ENCODE measurements around the gene MED9. TPM values are rescaled to one million over a fixed set of nuclear protein-coding genes. Genes with fewer than 3 reads are reported as not detected.

The MED9 gene
- polyA plus RNA-seq, 6 donors from 2014 or later = 14.7 to 25.9 (median 18.5) TPM

DNA sequence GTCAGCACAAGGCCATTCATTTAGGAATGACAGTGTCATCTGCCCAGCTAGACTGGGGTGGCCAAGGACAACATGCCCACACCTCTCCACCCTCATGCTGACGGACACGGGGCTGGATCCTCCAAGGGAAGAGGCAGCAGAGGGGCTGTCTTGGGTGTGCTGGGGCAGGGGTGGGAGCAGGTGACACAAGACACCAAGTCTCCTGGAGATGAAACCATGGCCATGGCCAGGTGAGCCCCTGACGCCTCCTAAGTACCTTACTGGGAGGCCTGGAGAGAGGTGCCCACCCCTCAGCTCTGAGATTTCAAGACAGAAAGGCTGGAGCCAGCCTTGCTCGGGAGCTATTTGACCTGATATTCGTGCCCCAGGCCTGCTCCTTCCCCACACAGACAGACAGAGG, 28.4 kb downstream of the MED9 start:
- no peaks in the 10 kb centered on the region for H3K9me3 Mint-ChIP-seq
- no peak overlapping the region for H3K4me3 Mint-ChIP-seq
- H3K27ac Mint-ChIP-seq = peak overlapping the region in 1 of 6 donors; percentile 27
- ATAC-seq (ENCODE audit: low read depth in 2 of 2) (no peak), DNase-seq (no peak)
- H3K27me3 Mint-ChIP-seq = peaks cover 0 to 9% (median 0%) of the 10 kb centered on the region in 3 donors
- peaks cover 0 to 9% (median 5%) of the 10 kb centered on the region in 3 donors for H3K4me1 Mint-ChIP-seq
- no peaks in the 10 kb centered on the region for H3K36me3 Mint-ChIP-seq

DNA sequence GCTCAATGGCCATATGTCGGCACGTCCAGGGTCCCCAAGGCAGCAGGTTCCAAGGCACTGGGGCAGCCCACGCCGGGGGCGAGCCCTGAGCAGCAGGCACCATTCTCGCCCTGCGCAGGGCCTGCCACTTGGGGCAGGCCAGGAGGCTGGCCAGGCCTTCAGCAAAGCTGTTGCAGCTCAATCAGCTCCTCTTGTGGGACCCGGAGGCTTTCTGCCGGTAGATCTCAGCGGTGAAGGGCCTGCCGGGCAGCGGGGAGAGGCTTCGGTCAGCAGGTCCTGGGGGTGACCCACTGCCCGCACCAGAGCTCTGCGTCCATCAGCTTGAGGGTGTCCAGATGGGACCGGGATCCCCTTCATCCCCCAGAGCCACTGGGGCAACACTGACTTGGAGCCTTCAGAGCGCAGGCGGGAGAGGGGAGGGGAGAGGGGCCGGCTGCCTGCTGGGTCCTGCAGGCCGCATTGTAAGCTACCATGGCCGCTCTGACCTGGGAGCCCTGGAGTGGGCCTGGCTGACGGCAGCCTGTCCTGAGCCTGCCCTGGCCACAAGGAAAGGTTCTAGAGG, 28.9 kb downstream of the MED9 start:
- DNase-seq = no peak
- H3K27ac Mint-ChIP-seq = peak overlapping the region in 1 of 6 donors; percentile 27

DNA sequence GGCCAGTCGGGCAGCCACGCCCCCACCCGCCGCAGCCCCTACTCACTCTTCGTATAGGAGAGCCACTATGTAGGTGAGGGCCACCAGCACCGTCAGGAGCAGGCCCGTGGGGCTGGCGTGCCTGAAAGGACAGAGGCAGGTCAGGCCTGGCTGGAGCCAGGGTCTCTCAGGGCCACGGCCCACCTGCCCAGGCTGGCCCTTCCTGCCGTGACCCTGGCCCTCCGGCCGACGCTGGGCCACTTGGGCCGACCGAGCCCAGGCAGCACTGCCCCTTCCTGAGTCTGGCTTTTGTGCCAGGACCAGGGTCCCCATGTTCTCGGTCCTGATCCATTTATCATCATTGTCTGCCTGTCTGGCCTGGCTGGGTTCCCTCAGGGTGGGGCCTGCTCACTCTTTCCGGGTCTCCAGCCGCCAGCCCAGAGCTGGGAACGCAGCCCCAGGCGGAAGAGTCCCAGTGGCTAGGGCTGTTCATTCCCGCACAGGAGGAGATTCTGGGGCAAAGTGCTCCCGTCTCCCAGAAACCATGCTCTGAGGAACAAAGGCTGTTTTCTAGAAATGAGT, 29.5 kb downstream of the MED9 start:
- ATAC-seq (ENCODE audit: low read depth in 2 of 2) = no peak
- peaks cover 0 to 6% (median 0%) of the 10 kb centered on the region in 3 donors for H3K27me3 Mint-ChIP-seq
- H3K9me3 Mint-ChIP-seq = no peaks in the 10 kb centered on the region
- no peak overlapping the region for H3K4me3 Mint-ChIP-seq
- no peaks in the 10 kb centered on the region for H3K36me3 Mint-ChIP-seq
- DNase-seq = no peak
- peaks cover 0 to 14% (median 5%) of the 10 kb centered on the region in 3 donors for H3K4me1 Mint-ChIP-seq
- no peak overlapping the region for H3K27ac Mint-ChIP-seq

More for the DNA sequence above, 28.9 kb downstream of the MED9 start:
- H3K4me1 Mint-ChIP-seq = peaks cover 0 to 11% (median 5%) of the 10 kb centered on the region in 3 donors
- no peaks in the 10 kb centered on the region for H3K9me3 Mint-ChIP-seq
- no peak overlapping the region for H3K4me3 Mint-ChIP-seq
- no peaks in the 10 kb centered on the region for H3K36me3 Mint-ChIP-seq
- no peak for ATAC-seq (ENCODE audit: low read depth in 2 of 2)
- H3K27me3 Mint-ChIP-seq = peaks cover 0 to 9% (median 0%) of the 10 kb centered on the region in 3 donors

DNA sequence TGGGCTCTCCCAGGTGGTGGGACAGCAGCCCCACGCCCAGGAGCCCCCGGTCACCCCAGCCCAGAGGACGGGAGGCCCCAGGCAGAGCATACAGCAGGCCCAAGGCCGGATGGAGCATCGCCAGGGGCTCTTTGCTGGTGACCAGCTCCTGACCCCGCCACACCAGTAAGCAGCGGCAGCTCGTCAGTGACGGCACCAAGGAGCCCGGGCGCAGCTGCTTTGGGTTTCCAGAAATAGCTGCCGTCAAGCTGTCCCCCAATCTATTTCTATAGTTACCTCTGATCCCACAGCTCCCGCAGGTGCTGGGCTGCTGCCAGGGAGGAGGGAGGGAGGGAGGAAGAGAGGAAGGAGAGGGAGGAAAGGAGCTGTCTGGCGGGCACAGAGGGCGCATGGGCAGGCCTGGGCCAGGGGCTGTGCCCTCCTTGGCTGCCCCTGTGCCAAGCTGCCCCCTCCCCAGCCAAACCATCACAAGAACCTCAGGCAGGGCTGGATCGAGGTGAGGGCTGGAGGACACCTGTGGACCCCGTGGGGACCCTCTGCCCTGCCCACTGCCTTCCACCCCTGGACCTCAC, 30.2 kb downstream of the MED9 start:
- Mint-ChIP-seq H3K36me3 (no peaks in the 10 kb centered on the region), H3K4me1 (peaks cover 0 to 14% (median 5%) of the 10 kb centered on the region in 3 donors)
- DNase-seq = no peak

DNA sequence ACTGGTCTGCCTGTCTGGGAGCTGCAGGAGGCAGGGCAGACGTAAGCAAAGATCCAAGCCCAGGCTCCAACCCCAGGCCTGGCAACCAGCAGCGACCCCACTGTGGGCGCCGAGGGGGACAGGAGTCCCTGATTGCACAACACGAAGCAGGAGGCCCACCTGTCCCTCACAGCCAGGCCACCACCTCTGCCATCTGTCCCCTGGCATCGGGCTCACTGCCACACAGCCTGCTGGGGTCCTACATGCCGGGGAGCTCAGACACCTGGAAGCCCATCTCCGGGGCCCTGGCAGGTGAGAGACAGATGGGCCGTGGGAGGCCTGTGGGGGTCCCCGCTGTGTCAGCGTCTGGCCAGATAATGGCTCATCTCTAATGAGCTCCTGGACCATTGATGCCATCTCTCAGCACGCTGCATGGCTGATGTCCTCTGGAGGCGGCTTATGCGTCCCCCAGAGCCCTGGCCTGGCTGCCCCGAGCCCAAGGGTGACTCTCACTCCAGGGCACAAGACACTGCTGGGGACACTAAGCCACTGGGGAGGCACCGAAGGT, 30.7 kb downstream of the MED9 start:
- Mint-ChIP-seq H3K4me3 (no peak overlapping the region), H3K4me1 (peaks cover 0 to 14% (median 5%) of the 10 kb centered on the region in 3 donors), H3K27ac (peak overlapping the region in 1 of 6 donors; percentile 84), H3K9me3 (no peaks in the 10 kb centered on the region), H3K27me3 (peaks cover 0 to 4% (median 0%) of the 10 kb centered on the region in 3 donors), H3K36me3 (no peaks in the 10 kb centered on the region)
- no peak for ATAC-seq (ENCODE audit: low read depth in 2 of 2)
- no peak for DNase-seq

More for the DNA sequence above, 30.2 kb downstream of the MED9 start:
- H3K4me3 Mint-ChIP-seq = no peak overlapping the region
- H3K9me3 Mint-ChIP-seq = no peaks in the 10 kb centered on the region
- H3K27ac Mint-ChIP-seq = no peak overlapping the region
- peaks cover 0 to 4% (median 0%) of the 10 kb centered on the region in 3 donors for H3K27me3 Mint-ChIP-seq
- no peak for ATAC-seq (ENCODE audit: low read depth in 2 of 2)

DNA sequence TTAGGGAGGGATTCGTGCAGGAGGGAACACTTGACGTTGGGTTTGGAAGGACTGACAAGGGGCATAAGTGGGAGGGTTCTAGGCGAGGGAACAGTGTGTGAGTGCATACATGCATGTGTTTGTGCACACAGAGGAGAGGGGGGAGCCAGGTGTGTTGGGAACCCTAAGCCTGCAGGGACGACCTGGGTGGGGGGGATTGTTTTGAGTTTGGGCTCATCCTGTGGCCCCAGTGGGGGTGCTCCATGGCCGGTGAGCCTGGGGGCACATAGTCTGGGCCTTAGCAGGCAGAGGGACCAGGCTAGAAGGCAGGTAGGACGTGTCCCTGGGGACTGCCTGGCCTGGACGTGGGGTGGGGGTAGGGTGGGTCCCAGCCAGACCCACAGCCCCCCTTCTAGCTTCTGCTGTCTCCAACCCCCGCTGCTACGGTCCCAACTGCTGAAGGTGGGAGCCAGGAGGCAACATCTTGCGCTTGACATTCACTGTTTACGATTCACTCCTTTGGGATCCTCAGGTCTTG, 31.3 kb downstream of the MED9 start:
- H3K9me3 Mint-ChIP-seq = no peaks in the 10 kb centered on the region
- H3K4me3 Mint-ChIP-seq = no peak overlapping the region
- ATAC-seq (ENCODE audit: low read depth in 2 of 2) (no peak), DNase-seq (no peak)
- H3K4me1 Mint-ChIP-seq = peaks cover 0 to 14% (median 5%) of the 10 kb centered on the region in 3 donors
- peak overlapping the region in 2 of 6 donors; percentile 30 to 84 for H3K27ac Mint-ChIP-seq
- H3K27me3 Mint-ChIP-seq = no peaks in the 10 kb centered on the region
- no peaks in the 10 kb centered on the region for H3K36me3 Mint-ChIP-seq

DNA sequence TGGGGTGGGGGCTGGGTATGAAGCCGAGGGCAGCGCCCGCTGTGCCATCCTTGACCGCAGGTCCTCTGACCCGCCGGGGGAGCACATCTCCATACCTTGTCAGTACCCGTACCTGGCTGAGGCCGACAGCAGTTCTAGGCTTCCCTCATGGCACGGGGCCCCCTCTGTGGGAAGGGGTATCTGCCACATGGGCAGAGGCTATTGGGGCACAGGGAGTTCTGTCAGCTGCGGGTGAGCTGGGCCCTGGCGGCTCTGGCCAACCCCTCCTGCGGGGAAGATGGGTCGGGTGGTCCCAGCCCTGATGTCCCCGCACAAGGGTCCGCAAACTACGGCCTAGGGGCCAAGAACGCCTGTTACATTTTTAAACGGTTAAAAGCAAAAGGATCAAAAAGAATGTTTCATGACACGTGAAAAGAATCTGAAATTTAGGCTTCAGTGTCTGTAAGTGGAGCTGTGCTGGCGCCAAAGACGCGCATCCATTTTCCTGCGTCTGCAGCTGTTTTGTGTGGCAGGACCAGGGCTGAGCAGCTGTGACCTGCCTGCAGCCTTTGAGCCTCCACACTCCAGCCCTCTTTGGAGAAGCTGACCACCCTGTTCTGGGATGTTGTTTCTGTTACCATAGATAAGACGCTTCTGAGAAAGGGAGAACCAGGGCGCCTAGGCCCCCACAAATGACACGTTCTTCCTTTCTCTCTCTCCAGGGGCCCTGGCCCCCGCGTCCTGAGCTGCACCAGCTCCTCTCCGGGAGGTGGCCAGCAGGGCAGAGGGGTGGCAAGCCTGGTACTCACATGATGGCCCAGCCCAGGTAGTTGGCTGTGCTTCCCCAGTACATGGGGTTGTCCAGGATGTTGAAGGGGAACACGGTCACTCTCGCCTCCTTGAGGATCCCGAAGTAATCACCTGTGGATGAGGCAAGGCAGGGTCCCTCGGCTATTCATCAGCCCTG, 32.1 kb downstream of the MED9 start:
- H3K36me3 Mint-ChIP-seq = no peaks in the 10 kb centered on the region
- ATAC-seq (ENCODE audit: low read depth in 2 of 2) (no peak), DNase-seq (no peak)
- H3K27ac Mint-ChIP-seq = no peak overlapping the region
- H3K27me3 Mint-ChIP-seq = no peaks in the 10 kb centered on the region
- no peaks in the 10 kb centered on the region for H3K9me3 Mint-ChIP-seq
- H3K4me1 Mint-ChIP-seq = peaks cover 0 to 10% (median 5%) of the 10 kb centered on the region in 3 donors
- H3K4me3 Mint-ChIP-seq = no peak overlapping the region

DNA sequence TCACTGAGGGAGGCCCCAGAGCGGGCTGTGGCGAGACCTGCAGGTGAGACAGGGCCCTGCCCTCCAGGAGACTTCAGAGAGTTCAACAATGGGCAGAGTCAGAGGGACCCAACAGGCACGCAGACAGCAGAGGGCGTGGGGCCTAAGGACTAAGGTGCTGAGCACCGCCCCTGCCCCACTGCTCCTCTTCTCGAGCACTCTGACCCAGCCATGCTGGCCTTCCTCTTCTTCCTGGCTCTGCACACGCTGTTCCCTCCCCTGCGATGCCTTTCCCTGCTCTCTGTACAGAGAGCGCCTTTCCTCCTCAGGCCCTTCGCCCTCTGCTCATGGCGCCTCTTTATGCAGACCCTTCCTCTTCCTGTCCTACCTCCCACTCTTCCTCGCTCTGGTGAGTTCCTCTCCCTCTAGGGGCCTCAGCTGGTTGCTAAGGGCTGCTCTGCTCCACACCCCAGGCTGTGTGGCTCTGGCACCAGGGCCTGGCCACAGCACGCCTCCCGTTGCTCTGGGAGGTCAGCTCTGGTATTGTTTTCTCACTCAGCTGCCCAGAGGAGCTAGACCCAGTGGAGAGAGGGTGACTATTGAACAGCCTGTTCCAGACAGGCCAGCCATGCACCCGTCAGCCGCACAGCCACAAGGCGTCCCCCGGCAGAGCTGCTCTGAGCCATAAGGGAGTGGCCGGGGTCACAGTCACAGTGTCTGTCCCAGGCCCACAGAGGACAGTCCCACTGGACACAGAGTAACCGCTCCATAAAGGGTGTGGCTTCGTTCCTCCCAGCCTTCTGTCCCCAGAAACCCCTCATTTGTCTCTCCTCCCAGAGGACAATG, 33.0 kb downstream of the MED9 start:
- Mint-ChIP-seq H3K27me3 (no peaks in the 10 kb centered on the region), H3K27ac (no peak overlapping the region), H3K36me3 (no peaks in the 10 kb centered on the region), H3K9me3 (no peaks in the 10 kb centered on the region), H3K4me1 (peaks cover 0 to 10% (median 5%) of the 10 kb centered on the region in 3 donors), H3K4me3 (no peak overlapping the region)
- ATAC-seq (ENCODE audit: low read depth in 2 of 2) (no peak), DNase-seq (no peak)

DNA sequence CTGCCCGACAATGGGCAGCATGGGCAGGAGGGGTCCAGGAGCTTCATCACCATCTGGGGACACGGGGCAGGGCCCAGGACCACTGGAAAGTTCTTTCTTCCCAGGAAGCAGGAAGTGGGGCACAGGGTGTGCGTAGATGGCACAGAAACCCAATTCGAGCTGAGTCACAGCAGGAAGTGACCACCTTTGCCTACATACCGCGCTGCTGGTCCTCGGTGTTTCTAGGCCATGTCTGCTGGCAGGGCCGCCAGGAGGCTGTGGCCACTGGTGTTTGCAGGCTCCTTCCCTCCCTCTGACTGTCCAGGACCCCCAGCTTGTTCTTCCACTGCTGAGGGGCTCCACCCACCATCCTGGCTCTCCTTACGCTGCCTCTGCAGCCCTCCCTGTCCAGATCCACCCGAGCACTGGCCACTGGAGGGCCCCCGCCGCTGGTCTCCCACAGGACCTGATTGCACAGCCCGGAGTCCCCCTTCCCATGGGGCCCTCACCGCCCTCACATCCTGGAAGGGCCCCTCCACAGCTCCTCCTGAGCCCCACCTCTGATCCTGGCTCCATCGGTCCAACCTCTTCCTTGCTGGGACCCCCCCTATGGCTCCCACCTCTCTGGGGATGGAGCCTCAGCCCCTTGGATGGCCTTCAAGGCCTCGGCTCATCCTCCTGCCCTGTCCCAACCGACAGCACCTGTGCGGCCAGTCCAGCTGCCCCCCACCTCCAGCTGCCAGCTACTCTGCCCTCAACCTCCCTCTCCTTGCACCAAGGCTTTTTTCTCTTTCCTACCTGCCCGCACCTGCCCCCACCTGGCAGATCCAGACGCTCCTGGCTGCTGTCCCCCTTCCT, 33.9 kb downstream of the MED9 start:
- ATAC-seq (ENCODE audit: low read depth in 2 of 2) = no peak
- H3K9me3 Mint-ChIP-seq = no peaks in the 10 kb centered on the region
- H3K27me3 Mint-ChIP-seq = no peaks in the 10 kb centered on the region
- DNase-seq = no peak
- peak overlapping the region in 2 of 6 donors; percentile 49 to 50 for H3K27ac Mint-ChIP-seq
- H3K4me3 Mint-ChIP-seq = no peak overlapping the region
- H3K4me1 Mint-ChIP-seq = peaks cover 0 to 10% (median 5%) of the 10 kb centered on the region in 3 donors
- no peaks in the 10 kb centered on the region for H3K36me3 Mint-ChIP-seq

DNA sequence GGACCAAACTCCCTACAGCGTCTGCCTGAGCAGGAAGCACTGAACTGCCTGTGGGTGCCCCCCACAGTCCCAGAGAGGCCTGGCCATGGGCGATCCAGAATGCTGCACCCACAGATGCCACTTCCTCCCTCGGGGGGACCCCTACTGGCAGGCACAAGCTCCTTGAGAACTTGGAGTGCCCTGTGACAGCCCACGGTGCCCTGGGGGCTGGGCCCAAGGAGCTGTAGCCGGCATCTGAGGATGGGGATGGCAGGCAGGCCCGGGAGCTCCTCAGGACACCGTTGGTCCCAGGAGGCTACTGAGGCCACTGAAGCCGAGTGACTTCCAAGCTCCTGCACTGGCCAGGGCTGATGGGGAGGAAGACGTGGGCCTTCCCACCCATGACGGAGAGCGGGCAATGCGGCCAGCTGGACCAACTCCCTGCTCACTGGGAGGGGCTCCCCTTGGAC, 34.5 kb downstream of the MED9 start:
- no peak overlapping the region for H3K4me3 Mint-ChIP-seq
- H3K36me3 Mint-ChIP-seq = peaks cover 0 to 5% of the 10 kb centered on the region in 2 donors
- H3K4me1 Mint-ChIP-seq = peaks cover 0 to 10% (median 5%) of the 10 kb centered on the region in 3 donors
- DNase-seq (no peak), ATAC-seq (ENCODE audit: low read depth in 2 of 2) (no peak)
- H3K9me3 Mint-ChIP-seq = no peaks in the 10 kb centered on the region
- H3K27me3 Mint-ChIP-seq = no peaks in the 10 kb centered on the region
- peak overlapping the region in 2 of 6 donors; percentile 49 to 50 for H3K27ac Mint-ChIP-seq

DNA sequence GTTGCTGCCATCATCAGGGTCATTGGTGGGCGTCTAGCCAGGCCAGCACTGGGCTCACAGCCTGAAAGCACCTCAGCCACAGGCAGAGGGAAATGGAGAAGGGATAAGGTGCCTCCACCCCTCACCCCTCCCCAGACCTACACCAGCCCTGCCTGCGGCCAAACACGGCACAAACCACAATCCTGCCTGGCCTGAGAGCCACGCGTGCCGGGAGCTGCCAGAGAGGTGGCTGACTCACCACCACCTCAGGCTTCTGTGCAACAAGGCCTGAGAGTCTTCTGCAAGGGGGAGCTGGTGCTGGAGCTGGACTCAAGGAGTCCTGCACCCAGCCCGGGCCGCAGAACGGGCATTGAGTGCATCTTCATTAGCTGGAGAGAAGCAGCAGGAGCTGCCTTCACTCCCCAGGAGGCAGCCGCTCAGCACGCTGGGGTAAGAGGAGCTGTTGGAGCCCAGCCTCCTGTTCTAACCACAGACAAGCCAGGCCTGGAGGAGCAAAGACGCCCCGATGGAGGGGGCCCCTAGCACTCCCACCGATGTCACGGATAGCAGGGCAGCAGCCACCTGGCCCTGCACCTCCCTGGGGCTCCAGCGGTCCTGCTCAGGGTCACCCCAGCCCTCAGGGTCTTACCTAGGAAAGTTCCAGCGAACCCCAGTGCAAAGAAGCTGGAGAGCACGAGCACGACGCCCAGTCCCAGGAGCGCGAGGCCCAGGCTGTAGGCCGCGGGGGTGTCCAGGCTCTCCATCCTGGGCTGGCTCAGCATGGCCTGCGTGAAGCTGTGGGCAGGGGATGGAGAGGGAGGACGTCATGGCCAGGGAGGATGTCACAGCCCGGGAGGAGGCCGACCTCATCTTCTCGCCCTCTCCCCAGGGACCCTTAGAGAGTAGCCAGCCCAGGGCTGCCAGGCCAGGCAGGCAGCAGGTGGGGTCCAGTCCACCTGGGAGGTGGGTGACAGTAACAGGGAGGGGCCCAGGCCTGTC, 35.4 kb downstream of the MED9 start:
- Mint-ChIP-seq H3K27ac (no peak overlapping the region), H3K36me3 (peaks cover 0 to 5% of the 10 kb centered on the region in 2 donors), H3K4me3 (peak overlapping the region in 1 of 8 donors; percentile 29), H3K27me3 (no peaks in the 10 kb centered on the region), H3K9me3 (no peaks in the 10 kb centered on the region), H3K4me1 (peaks cover 0 to 10% (median 5%) of the 10 kb centered on the region in 3 donors)
- DNase-seq = no peak
- no peak for ATAC-seq (ENCODE audit: low read depth in 2 of 2)
